Umbilical cord (tissue), 2 donors: Measurements from ENCODE around the gene GGA2. TPM values are rescaled to one million over a fixed set of nuclear protein-coding genes. Genes with fewer than 3 reads are reported as not detected.
"Not testable (repeated sequence)": the region's sequence is repeated elsewhere in the genome, so short reads cannot be mapped to it uniquely, and the experiment has no call there.

Source experiments
- DNase-seq: peaks from one replicate; pipeline ENCODE4 v3.0.0-alpha.2; 2015; ENCODE audit warnings: low spot score
- total RNA-seq: library from RNA; depleted of rRNA; stranded (reverse); fragments of >200 nt; gene quantifications from one replicate; pipeline ENCODE4 v1.2.3, GENCODE V29; 2014; ENCODE audit warnings: low replicate concordance; ENCODE audit not compliant: insufficient read depth

GGA2 gene
- total RNA-seq, 1 donor from 2014 or later, result 44.3 TPM

DNA sequence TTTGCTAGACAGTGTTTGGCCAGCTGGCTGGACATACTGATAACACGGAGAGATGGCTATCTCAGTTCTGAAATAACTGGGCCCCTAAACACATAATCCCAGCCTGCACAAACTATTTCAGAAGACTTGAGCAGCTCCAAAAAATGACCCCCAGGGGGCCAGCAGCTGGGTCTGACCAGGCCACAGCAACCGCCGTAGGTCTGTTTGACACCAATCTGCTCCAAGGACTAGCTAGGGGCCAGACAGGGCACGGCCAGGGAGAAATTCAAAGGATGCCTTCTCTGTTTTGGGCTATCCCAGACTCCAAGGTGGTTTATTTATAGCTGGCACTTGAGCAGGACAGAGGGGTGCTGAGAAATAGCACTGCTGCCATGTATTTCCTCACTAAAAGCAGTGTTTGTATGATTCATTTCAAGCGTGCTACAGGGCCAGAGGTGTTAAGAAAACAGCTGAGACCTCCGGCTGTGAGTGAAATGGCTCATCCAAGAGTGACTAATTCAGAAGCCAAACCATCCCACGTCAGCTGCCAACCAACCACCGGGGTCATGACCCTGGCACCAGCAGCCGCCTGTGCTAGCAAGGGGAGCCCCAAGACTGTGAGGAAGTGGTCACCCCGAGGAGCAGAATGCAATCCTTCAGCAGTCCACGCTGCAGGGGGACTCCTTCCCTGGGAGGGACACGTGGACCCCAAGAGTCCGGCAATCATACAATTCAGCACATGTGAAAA is 5.7 kb downstream of the GGA2 start:
- DNase-seq, result peak; percentile 13

DNA sequence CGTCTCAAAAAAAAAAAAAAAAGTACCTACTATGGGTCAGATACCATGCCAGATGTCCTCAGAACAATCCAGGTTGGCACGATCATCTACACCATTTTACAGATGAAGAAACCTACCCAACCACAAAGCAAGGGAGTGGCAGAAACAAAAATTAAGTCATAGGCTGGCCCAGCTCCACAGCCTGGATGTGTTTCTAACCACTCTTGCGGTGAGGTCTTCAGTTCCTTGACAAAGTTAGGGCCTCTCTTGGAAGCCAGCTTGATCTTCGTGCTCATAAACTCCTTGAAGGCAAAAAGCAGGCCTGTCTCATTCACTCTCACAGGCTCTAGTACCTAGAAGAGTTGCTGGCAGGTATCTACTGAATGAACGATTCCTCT is 6.2 kb downstream of the GGA2 start:
- peak; percentile 77 for DNase-seq

DNA sequence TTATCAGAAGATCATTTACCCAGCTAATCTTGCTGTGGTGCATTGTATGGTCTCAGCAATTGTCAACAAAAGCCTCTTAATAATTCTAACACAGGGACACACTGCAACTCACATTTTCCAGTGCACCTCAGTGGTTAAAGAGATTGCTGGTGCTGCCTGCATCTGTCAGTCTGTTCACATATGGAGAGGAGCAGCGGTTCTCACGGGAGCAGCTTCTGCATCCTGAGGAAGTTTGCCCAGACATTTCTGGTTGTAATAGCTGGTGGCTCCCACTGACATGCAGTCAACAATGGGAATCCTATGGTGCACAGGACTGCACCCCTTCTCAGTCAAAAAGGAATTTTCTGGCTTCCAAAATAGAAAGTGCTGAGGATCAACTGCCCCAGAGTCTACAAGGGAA is 7.8 kb downstream of the GGA2 start:
- DNase-seq, result no peak

DNA sequence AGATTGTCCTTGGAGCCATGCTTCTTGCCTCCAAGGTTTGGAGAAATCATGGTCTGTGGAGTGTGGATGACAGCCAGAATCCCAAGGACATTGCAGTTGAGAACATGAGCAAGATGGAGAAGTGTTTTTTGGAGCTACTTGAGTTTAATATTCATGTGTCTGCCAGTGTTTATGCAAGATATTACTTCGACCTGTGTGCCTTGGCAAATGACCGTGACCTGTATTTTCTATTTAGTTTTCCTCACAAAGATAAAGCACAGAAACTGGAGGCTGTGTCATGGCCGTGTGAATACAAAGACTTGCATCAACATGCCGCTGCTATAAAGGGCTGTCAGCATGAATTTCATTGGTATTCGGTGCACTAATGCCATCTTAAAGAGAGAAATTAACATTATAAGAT is 9.0 kb downstream of the GGA2 start:
- no peak for DNase-seq

DNA sequence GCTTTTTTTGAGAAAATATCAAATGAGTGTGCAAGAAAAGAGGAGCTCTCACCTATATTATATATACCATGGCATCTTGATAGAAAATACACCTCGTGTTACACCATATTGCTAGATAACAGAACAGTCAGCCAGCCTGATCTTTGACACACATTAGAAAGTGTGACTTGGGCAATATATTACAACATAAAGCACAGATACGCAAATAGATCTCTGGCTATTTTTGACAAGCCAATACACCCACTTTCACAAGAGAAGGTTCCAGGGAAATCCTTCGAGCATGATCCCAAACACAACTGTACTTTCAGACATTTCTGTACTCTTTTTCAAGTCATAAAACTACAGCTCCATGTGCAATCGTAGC is 9.4 kb downstream of the GGA2 start:
- DNase-seq, result no peak

- DNase-seq, result no peak
These were observed 10.0 kb downstream of the GGA2 start for GRCh38 chr16:23500212-23500861.

- DNase-seq, result no peak
These were observed 10.5 kb downstream of the GGA2 start for GRCh38 chr16:23499801-23500200.

GRCh38 chr16:23498863-23499262 is 11.4 kb downstream of the GGA2 start:
- no peak for DNase-seq

- DNase-seq, result no peak
These were observed 12.8 kb downstream of the GGA2 start for GRCh38 chr16:23497543-23497868.

- peak; percentile 72 for DNase-seq
These were observed 13.3 kb downstream of the GGA2 start for GRCh38 chr16:23496821-23497542.

GRCh38 chr16:23495671-23496070 is 14.6 kb downstream of the GGA2 start:
- DNase-seq, result no peak

DNA sequence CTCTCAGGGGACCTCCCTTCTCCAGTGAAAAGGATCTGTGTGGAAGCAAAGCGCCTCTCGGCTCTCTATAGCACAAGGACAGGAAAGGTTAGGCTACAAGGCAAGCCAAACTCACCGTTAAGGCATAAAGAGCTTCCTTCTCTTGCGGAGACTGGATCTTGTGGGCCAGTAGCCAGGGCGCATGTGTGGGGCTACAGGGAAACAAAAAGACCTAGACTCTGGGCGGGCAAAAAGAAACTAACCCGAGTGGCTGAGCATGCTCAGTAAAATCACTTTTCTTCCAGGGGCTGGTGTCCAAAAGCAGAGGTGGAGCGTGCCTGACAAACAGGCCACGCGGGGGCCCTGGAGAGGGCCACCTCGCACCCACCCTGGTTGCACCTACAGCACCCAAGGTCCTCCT is 16.1 kb downstream of the GGA2 start:
- DNase-seq, result no peak

- DNase-seq, result peak; percentile 13
These were observed 18.6 kb downstream of the GGA2 start for GRCh38 chr16:23491490-23492391.

- no peak for DNase-seq
These were observed 23.8 kb downstream of the GGA2 start for GRCh38 chr16:23486480-23486879.

- DNase-seq, result no peak
These were observed 24.5 kb downstream of the GGA2 start for GRCh38 chr16:23485841-23486240.

GRCh38 chr16:23485257-23485614 is 25.1 kb downstream of the GGA2 start:
- no peak for DNase-seq

DNA sequence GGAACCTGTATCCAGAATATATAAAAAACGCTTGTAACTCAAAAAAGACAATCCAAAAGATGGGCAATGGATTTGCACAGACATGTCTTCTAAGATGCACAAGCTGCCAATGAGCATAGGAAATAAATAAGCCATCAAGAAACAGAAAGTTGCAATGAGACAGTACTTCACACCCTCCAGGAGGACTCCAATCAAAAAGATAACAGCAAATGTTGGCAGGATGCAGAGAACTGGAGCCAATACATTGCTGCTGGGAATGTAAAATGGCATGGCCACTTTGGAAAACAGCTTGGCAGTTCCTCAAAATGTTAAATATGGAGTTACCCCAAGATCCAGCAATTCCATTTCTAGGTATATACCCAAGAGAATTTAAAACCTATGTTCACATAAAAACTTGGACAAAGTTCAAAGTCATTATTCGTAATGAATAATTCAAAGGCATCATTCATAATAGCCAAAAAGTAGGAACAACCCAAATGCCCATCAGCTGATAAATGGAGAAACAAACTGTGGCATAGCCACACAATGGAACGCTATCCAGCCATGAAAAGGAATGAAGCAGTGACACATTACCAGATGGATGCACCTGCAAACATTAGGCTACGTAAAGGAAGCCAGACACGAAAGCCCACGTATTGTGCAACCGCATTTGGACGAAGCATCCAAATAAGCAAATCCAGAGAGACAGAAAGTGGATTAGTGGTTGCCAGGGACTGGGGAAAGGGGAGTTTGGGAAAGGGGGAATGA is 25.6 kb downstream of the GGA2 start:
- DNase-seq, result no peak

- not testable (repeated sequence) for DNase-seq
These were observed 26.8 kb downstream of the GGA2 start for GRCh38 chr16:23483492-23483891.

DNA sequence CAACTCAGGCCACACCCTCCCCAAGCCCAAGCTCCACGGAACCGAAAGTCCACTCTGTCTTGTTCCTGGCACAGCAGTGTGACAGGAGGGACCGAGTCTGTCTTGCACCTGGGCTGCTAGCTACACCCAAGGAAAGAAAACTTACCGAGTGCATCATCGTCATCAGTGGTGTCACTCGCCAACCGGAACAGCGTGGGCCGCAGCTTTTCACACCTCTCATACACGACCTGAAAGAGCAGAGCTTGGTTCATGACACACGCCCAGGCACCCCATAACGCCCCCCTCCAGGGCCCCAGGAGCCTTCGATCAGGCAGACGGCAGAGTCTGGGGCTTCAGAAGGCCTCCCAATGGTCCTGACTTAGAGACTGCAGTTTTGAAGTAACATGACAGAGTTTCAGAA is 27.5 kb downstream of the GGA2 start:
- no peak for DNase-seq

- no peak for DNase-seq
These were observed 30.0 kb downstream of the GGA2 start for GRCh38 chr16:23480257-23480656.

DNA sequence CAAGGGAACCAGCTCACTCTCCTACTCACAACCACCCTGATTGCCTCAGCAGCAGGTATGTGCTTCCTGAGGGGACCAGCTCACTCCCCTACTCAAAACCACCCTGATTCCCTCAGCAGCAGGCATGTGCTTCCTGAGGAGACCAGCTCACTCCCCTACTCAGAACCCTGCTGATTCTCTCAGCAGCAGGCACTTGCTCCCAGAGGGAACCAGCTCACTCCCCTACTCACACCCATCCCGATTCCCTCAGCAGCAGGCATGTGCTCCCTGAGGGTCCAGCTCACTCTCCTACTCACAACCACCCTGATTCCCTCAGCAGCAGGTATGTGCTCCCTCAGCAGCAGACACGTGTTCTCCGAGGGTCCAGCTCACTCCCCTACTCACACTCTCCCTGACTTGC is 31.2 kb downstream of the GGA2 start:
- no peak for DNase-seq
